GM19193 (cell line): Measurements from ENCODE around the gene DCD.

Experiments used
- POLR2A ChIP-seq: IDR thresholded peaks from 4 replicates; pipeline ENCODE4 v1.6.1; 2011; ENCODE audit not compliant: insufficient read depth, insufficient read length; ENCODE audit errors: extremely low read depth

The DCD gene

GRCh38 chr12:54648265-54648664 is at the start of gene DCD:
Gene DCD, minus strand, starts transcription at chr12:54648365. Its CDS starts 62 bp downstream, at chr12:54648303.
- no peak for TF ChIP-seq POLR2A

- TF ChIP-seq POLR2A = no peak
These were observed 49.7 kb upstream of the DCD start for GRCh38 chr12:54697851-54698250.

- TF ChIP-seq POLR2A = no peak
These were observed 44.2 kb upstream of the DCD start for GRCh38 chr12:54692353-54692752.

GRCh38 chr12:54689984-54690383 is 41.8 kb upstream of the DCD start:
- TF ChIP-seq POLR2A = no peak

- no peak for TF ChIP-seq POLR2A
These were observed 40.8 kb upstream of the DCD start for GRCh38 chr12:54689034-54689372.

- TF ChIP-seq POLR2A = no peak
These were observed 40.3 kb upstream of the DCD start for GRCh38 chr12:54688309-54689033.

- TF ChIP-seq POLR2A = no peak
These were observed 36.8 kb upstream of the DCD start for GRCh38 chr12:54684636-54685630.

- no peak for TF ChIP-seq POLR2A
These were observed 35.2 kb upstream of the DCD start for GRCh38 chr12:54683398-54683797.

GRCh38 chr12:54682674-54683073 is 34.5 kb upstream of the DCD start:
- no peak for TF ChIP-seq POLR2A

- TF ChIP-seq POLR2A = no peak
These were observed 32.2 kb upstream of the DCD start for GRCh38 chr12:54680374-54680773.

- no peak for TF ChIP-seq POLR2A
These were observed 30.0 kb upstream of the DCD start for GRCh38 chr12:54678131-54678530.

GRCh38 chr12:54667945-54668344 is 19.8 kb upstream of the DCD start:
- TF ChIP-seq POLR2A = no peak

GRCh38 chr12:54666008-54666407 is 17.8 kb upstream of the DCD start:
- TF ChIP-seq POLR2A = no peak

GRCh38 chr12:54663603-54664002 is 15.4 kb upstream of the DCD start:
- no peak for TF ChIP-seq POLR2A

GRCh38 chr12:54662026-54662425 is 13.9 kb upstream of the DCD start:
- TF ChIP-seq POLR2A = no peak

GRCh38 chr12:54661048-54661447 is 12.9 kb upstream of the DCD start:
- no peak for TF ChIP-seq POLR2A
